Effector memory CD4-positive, alpha-beta T cell (primary cell): ENCODE data around the gene SHC1.
A peak's percentile ranks its signal among the peaks of the same experiment; 100 is the strongest.
"Not testable (repeated sequence)": the region's sequence is repeated elsewhere in the genome, so short reads cannot be mapped to it uniquely, and the experiment has no call there.

Experiments used
- DNase-seq, 3 donors: peaks; one replicate each; pipeline ENCODE4 v3.0.0-alpha.2; 2020
- H3K27ac ChIP-seq: 2 replicates; pipeline ENCODE4 v1.7.0; 2013; ENCODE audit warnings: mild to moderate bottlenecking, low read length, moderate library complexity; ENCODE audit not compliant: insufficient read depth, poor library complexity, severe bottlenecking
- H3K27me3 ChIP-seq: replicated peaks from 2 replicates; pipeline ENCODE4 v1.7.0; 2013; ENCODE audit warnings: mild to moderate bottlenecking, low read length; ENCODE audit not compliant: insufficient read depth, control insufficient read depth, poor library complexity, severe bottlenecking
- H3K36me3 ChIP-seq: 2 replicates; pipeline ENCODE4 v1.7.0; 2013; ENCODE audit warnings: mild to moderate bottlenecking, low read length, moderate library complexity; ENCODE audit not compliant: control insufficient read depth, insufficient read depth
- H3K4me1 ChIP-seq: 2 replicates; pipeline ENCODE4 v1.7.0; 2013; ENCODE audit warnings: low read length, mild to moderate bottlenecking; ENCODE audit not compliant: control insufficient read depth, insufficient read depth, poor library complexity, severe bottlenecking
- H3K4me3 ChIP-seq: 2 replicates; pipeline ENCODE4 v1.7.0; 2013; ENCODE audit warnings: low read length, low read depth, mild to moderate bottlenecking; ENCODE audit not compliant: insufficient read depth, poor library complexity, severe bottlenecking
- H3K9me3 ChIP-seq: 2 replicates; pipeline ENCODE4 v1.7.0; 2013; ENCODE audit warnings: mild to moderate bottlenecking, low read length, moderate library complexity; ENCODE audit not compliant: control insufficient read depth

Gene SHC1

DNA sequence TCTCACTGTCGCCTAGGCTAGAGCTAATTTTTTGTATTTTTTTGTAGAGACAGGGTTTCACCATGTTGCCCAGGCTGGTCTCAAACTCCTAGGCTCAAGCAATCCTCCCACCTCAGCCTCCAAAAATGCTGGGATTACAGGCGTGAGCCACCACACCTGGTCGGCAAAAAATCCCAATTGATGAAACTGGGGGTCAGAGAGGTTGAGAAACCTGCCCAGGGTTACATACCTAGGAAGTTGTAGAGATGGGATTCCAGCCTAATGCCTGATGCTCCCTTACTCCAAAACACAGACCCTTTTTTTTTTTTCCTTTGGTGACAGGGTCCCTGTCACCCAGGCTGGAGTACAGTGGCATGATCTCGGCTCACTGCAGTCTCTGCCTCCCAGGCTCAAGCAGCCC, 16.2 kb upstream of the SHC1 start:
- DNase-seq, H3K27ac ChIP-seq, H3K4me1 ChIP-seq, H3K27me3 ChIP-seq, H3K4me3 ChIP-seq, H3K9me3 ChIP-seq: not testable (repeated sequence)
- H3K36me3 ChIP-seq = peaks cover 32% of the 10 kb centered on the region

DNA sequence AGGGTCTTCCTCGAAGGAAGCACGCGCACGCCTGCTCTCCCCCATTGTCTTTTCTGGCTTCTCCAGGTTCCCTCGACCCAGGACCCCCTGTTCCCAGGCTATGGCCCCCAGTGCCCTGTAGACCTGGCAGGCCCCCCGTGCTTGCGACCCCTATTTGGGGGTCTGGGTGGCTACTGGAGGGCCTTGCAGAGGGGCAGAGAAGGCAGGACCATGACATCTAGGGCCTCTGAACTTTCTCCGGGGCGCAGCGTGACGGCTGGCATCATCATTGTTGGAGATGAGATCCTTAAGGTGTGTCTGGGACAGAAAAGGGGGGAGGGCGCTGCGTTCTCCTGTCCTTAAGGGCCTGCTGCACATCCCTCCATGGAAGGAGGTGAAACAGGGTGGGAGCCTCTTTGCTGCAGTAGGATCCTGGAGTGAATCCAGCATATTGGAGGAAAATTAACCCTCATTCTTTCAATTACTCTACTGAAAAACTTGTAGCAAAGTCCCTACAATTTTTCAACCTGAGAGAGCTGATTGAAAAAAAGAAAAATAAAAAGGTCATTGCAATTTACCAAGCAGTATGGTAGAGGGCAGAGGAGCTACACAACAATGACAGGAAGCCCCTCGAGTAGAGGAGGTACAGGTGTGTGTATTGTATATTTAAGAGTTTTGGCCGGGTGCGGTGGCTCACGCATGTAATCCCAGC, 13.4 kb upstream of the SHC1 start:
- Histone ChIP-seq H3K9me3 (no peaks in the 10 kb centered on the region), H3K4me3 (peak overlapping the region; percentile 58), H3K27ac (peak overlapping the region; percentile 76), H3K4me1 (peaks cover 9% of the 10 kb centered on the region), H3K27me3 (no peaks in the 10 kb centered on the region), H3K36me3 (peaks cover 16% of the 10 kb centered on the region)
- no peak for DNase-seq

DNA sequence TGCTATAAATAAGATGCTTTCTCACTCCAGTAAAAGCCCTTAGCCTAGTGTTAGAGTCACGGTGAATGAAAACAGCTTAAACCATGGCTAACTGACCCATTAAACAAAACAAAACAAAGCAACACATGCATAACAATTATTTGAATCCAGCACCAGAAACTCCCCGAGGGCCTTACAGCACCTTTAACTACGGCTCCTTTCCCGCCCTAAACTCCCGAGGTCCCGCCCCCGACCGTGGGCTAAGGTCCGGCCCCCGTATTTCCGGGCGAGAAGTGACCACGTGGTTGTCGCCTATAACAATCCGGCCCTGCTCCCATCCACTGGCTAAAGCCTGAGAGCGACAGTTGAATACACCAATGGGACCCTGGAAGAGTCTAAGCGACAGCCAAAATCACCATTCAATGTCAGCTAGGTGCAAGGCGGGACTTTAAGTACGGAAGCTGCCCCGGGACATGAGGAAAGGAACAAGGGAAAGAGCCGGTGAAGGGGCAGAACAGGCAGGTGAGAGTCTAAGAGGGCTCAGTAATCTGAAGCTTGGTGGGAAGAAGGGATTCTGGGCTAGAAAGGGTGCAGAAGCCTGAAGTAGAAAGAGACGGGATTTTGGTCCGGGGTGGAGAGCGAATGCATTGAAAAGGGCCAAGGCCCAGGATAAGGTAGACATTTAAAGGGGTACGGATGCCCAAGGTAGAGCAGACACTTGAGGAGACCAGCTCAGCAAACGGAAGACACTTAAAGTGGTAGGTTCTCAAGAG, 12.5 kb upstream of the SHC1 start, which contains the start of gene FLAD1:
FLAD1 (plus strand) TSS at position 448 of the 752 bp plus-strand sequence. CDS start 351 bp downstream, outside the sequence.
- DNase-seq = peak; percentile 89 to 95 (median 94)
- Histone ChIP-seq H3K4me3 (peak within 1 kb of the TSS; percentile 58), H3K9me3 (no peaks in the 10 kb centered on the region), H3K27me3 (no peaks in the 10 kb centered on the region), H3K27ac (peak within 1 kb of the TSS; percentile 76), H3K36me3 (peaks cover 8% of the 10 kb centered on the region), H3K4me1 (peaks cover 9% of the 10 kb centered on the region)

DNA sequence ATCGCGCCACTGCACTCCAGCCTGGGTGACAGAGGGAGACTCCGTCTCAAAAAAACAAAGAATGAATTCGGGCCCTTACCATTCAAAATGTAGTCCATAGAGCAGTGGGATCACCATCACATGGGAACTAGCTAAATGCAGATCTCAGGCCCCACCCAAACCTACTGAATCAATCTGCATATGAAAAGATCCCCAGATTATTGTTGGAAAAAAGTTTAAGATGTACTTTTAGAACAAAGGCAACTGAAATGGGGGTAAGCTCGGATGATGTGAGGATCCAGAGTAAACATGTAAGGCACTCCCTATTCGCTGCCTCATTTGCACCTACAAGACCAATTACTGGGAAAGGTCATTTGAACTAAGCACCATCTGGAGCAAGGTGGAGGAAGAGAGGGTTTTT, 11.8 kb upstream of the SHC1 start:
- peak overlapping the region; percentile 76 for H3K27ac ChIP-seq
- peaks cover 3% of the 10 kb centered on the region for H3K36me3 ChIP-seq
- no peaks in the 10 kb centered on the region for H3K9me3 ChIP-seq
- peaks cover 9% of the 10 kb centered on the region for H3K4me1 ChIP-seq
- H3K4me3 ChIP-seq = peak overlapping the region; percentile 58
- DNase-seq = no peak
- no peaks in the 10 kb centered on the region for H3K27me3 ChIP-seq

DNA sequence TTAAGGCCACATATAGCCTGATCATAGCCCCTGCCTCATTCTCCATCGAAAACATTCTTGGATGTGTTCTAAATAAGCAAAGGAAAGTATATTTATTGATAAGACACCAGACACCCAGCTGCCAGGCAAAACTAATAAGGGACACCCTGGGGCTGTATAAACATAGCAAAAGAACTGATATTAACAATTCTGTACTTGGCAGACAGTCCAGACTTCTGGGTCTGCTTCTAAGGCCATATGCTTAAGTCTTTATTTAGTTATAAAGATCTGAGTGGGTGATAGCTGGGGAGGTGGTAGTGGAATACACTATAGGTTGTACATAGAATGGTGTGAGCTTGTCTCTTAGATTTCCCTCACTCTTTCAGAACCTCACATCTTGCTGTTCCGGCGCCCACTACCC, 7.8 kb upstream of the SHC1 start:
- no peak for DNase-seq
- H3K27me3 ChIP-seq = no peaks in the 10 kb centered on the region
- H3K9me3 ChIP-seq = no peaks in the 10 kb centered on the region
- H3K36me3 ChIP-seq = peaks cover 3% of the 10 kb centered on the region
- H3K4me1 ChIP-seq = peaks cover under 1% of the 10 kb centered on the region
- H3K27ac ChIP-seq = no peak overlapping the region
- H3K4me3 ChIP-seq = no peak overlapping the region

DNA sequence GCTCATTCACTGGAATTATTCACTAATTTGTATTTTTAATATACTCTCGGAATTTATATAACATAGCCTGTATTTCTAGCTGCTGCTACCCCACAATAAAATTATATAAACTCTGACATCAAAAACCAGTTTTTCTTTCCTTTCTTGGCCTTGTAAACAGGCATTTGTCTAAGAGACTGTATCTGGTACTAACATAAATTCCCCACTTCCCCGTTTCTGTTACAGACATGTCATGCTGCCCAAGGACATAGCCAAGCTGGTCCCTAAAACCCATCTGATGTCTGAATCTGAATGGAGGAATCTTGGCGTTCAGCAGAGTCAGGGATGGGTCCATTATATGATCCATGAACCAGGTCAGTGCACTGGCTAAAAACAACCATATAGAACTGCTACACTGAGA, 7.2 kb upstream of the SHC1 start:
- H3K4me1 ChIP-seq, H3K36me3 ChIP-seq, H3K9me3 ChIP-seq, H3K27me3 ChIP-seq, DNase-seq, H3K4me3 ChIP-seq, H3K27ac ChIP-seq: not testable (repeated sequence)

DNA sequence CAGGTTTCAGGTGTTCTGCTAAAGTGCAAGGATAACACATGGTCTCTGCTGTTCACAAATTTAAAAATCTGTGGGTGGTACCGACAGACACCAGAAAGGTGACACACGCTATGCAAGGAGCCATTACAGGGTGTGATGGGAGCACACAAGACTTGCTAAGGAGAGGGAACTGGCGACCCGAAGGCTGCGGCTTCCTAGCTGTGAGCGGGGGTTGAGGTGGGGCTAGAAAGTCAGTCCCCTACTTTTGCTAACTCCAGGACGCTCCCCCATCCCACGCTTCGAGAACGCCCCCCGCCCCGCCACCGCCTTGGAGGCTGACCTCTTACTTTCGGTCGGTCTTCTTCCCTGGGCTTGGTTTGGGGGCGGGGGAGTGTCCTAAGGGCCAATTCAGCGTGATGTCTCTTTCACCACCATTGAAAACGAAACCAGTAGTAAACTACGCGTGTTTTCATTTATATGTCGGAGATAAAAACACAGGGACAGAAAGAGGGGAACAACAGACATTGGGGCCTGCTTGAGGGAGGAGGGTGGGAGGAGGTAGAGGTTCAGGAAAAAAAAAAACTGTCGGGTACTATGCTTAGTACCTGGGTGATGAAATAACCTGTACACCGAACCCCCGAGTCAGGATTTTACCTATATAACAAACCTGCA, 5.0 kb upstream of the SHC1 start:
- Histone ChIP-seq H3K4me1 (peaks cover 9% of the 10 kb centered on the region), H3K27ac (peak overlapping the region; percentile 95), H3K4me3 (peak overlapping the region; percentile 64), H3K36me3 (peaks cover 3% of the 10 kb centered on the region), H3K27me3 (no peaks in the 10 kb centered on the region), H3K9me3 (no peaks in the 10 kb centered on the region)
- DNase-seq = peak in 2 of 3 donors; percentile 19 to 44

DNA sequence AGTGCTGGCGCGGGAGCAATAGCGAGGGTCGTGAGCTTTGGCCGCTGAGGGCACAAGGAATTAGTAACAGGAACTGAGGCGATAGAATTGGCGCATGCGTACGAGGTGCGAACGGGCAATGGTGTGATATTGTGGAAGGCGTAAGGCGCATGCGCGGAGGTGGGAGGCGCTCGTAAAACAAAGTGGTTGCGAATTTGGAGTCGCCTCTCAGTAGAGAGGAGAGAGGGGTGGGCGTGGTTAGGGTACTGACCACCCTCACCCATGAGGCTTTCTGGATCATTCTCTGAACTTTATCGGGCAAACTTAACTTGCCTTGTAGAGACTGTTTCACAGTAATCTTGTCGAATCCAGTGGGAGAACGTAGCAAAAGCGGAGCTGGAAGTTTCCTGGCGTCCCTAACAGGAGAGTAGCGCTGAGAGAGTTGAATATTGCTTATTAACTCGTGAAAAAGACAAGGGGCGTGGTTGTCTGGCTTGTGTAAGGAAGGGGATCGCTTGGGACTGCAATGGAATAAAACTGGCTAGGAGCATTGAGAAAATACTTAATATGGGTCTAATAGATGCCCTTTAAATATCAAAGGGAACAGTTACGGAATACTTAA, 4.4 kb upstream of the SHC1 start:
- Histone ChIP-seq H3K27ac (peak overlapping the region; percentile 95), H3K36me3 (peaks cover 8% of the 10 kb centered on the region), H3K4me3 (peak overlapping the region; percentile 64), H3K9me3 (no peaks in the 10 kb centered on the region), H3K27me3 (no peaks in the 10 kb centered on the region), H3K4me1 (peaks cover 9% of the 10 kb centered on the region)
- peak; percentile 90 to 93 (median 92) for DNase-seq

DNA sequence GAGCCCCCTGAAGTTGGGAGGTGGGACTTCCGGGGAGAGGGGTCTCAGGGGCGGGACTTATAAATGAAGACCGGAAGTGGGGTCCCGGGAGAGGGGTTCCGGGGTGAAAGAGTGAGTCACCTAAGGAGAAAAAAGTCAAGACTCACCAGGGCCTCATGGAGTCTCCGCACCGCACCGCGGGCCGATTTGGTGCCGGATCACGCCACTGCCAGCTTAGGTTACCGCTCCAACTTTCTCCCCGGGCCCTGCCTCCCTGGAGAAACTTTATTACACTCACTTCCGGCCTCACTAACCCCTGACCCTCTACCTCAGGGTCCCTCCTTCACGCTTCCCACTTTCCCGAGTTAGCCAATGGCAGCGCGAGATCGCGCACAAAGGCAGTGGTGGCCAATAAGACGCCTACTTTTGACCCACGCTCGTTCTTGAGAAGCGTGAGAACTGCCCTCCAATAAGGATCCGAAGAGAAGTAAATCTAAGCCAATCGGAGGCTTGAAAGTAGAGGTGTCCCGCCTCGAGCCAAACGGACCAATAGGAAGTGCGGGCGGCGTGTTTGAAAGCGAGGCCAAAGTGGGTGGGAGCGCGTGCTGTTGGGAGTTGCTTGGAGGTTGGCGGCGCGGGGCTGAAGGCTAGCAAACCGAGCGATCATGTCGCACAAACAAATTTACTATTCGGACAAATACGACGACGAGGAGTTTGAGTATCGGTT, 3.7 kb upstream of the SHC1 start, which contains the start of gene CKS1B:
CKS1B (plus strand) TSS at position 580 of the 706 bp plus-strand sequence; CDS start at position 645, 65 bp downstream.
- peak; percentile 95 to 97 (median 96) for DNase-seq
- H3K27me3 ChIP-seq = no peaks in the 10 kb centered on the region
- peaks cover 11% of the 10 kb centered on the region for H3K36me3 ChIP-seq
- peak within 1 kb of the TSS; percentile 95 for H3K27ac ChIP-seq
- H3K9me3 ChIP-seq = no peaks in the 10 kb centered on the region
- H3K4me3 ChIP-seq = peak within 1 kb of the TSS; percentile 64
- peaks cover 9% of the 10 kb centered on the region for H3K4me1 ChIP-seq
